ENCODE results near the gene FADD. TPM values are rescaled to one million over a fixed set of nuclear protein-coding genes. Genes with fewer than 3 reads are reported as not detected.

The FADD gene
- total RNA-seq, 1 donor from 2014 or later = 23.0 TPM

DNA sequence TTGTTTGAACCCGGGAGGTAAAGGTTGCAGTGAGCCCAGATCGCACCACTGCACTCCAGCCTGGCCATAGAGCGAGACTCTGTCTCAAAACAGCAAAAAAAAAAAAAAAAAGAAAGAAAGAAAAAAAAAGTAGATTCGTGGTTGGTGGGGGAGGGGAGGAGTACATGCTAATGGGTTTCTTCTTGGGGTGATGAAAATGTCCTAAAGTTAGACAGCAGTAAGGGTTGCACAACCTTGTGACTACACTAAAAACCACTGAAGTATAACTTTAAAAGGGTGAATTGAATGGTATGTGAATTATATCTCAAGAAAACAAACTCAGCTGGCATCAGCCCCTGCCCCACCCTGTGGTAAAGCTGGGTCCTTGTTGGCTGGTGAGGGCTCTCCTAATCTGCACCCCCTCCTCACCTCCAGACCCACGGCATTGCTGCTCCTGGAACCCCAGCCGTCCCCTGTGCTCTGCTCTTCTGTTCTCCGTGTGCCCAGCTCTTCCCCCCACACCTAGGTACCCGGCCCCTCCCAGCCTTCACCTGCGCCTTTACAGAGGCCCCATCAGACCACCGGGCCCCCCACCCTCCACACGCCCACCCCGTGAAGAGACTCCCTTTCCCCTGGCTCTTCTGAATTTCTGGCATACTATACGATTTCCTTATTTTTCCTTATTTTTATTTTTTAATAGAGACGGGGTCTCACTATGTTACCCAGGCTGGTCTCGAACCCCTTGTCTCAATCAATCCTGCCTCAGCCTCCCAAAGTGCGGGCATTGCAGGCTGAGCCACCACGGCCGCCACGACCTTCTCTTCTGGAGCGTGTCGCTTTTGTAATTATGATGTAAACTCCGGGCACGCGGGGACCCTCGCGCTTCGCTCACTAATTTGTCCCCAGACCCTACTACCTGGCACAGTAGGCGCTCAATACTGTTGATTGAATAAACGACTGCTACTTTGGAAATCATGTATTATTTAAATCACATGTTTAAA, 924 bp upstream of the FADD start:
- Histone ChIP-seq H3K9me3 (no peaks in the 10 kb centered on the region), H3K4me1 (peaks cover 20% of the 10 kb centered on the region), H3K4me3 (peak overlapping the region; percentile 94), H3K27me3 (ENCODE audit: low read depth) (no peaks in the 10 kb centered on the region), H3K36me3 (peaks cover 15% of the 10 kb centered on the region), H3K27ac (peak overlapping the region; percentile 95)
- peak; percentile 49 for DNase-seq
- TF ChIP-seq CTCF (IDR thresholded peaks at IDR 0.05) = no peak
- intact Hi-C loops (cut with DNase I) = no loop called here
- no peak for ATAC-seq

DNA sequence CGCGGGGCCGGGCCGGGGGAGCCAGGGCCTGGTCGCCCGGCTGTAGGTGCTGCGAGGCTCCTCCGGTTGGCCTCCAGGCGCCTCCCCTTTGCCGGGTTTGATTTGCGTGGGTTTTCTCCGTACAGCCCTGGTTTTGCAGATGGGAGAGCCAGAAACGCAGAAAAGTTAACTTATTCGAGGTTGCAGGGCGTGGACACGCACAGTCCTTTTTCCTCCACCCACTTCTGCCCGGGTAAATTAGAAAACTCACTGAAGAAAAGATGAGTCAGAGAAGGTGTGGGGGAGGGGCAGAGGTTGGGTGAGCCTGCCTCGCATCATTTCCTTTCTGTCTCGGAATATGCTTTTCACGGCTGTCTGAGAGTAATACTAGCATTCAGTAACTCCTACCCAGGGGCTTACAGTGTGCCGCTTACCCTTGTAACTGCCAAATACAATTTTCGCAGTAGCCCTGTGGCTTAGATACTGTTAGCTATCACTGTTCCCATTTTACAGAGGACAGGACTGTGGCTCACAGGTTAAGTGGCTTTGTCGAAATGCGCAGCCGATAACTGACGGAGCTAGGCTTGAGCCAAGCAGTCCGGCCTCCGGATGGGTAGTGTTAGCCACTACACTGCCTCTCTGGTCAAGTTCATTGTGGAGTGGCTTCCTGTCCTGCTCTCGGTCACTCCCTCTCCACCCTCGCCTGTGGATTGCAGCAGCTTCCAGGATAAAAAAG, 812 bp downstream of the FADD start:
- Histone ChIP-seq H3K36me3 (peaks cover 32% of the 10 kb centered on the region), H3K27me3 (ENCODE audit: low read depth) (no peaks in the 10 kb centered on the region), H3K4me3 (peak overlapping the region; percentile 94), H3K4me1 (peaks cover 20% of the 10 kb centered on the region), H3K9me3 (no peaks in the 10 kb centered on the region), H3K27ac (peak overlapping the region; percentile 95)
- DNase-seq = peak; percentile 59
- no peak for TF ChIP-seq CTCF (IDR thresholded peaks at IDR 0.05)
- intact Hi-C loops (cut with DNase I) = no loop called here
- peak; percentile 62 to 79 for ATAC-seq

DNA sequence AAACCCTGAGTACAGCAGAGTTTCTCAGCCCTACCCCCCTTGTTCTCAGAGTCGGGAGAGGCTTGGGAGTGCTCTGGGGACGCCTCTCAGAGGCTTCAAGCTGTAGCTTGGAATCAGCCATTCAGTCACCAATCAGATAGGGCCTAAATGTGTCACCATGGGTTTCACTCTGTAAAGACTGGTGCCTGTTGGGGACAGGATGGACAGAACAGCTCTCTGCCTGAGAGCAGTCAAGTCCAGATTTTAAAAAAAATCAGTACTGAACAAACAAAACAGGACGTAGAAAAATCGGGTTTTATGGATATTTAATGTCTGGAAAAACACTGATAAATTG, 1.3 kb downstream of the FADD start:
- ATAC-seq (no peak), DNase-seq (no peak)
- H3K4me3 ChIP-seq = peak overlapping the region; percentile 94
- no peaks in the 10 kb centered on the region for H3K9me3 ChIP-seq
- peak overlapping the region; percentile 95 for H3K27ac ChIP-seq
- H3K27me3 ChIP-seq (ENCODE audit: low read depth) = no peaks in the 10 kb centered on the region
- peaks cover 38% of the 10 kb centered on the region for H3K36me3 ChIP-seq
- intact Hi-C loops (cut with DNase I) = no loop called here
- peaks cover 20% of the 10 kb centered on the region for H3K4me1 ChIP-seq
- TF ChIP-seq CTCF (IDR thresholded peaks at IDR 0.05) = no peak

GRCh38 chr11:70205049-70205725, 2.1 kb downstream of the FADD start:
- intact Hi-C loops (cut with DNase I) = no loop called here
- DNase-seq (no peak), ATAC-seq (no peak)
- no peaks in the 10 kb centered on the region for H3K9me3 ChIP-seq
- peaks cover 20% of the 10 kb centered on the region for H3K4me1 ChIP-seq
- peak overlapping the region; percentile 95 for H3K27ac ChIP-seq
- H3K4me3 ChIP-seq = peak overlapping the region; percentile 94
- peaks cover 39% of the 10 kb centered on the region for H3K36me3 ChIP-seq
- no peaks in the 10 kb centered on the region for H3K27me3 ChIP-seq (ENCODE audit: low read depth)
- no peak for TF ChIP-seq CTCF (IDR thresholded peaks at IDR 0.05)

DNA sequence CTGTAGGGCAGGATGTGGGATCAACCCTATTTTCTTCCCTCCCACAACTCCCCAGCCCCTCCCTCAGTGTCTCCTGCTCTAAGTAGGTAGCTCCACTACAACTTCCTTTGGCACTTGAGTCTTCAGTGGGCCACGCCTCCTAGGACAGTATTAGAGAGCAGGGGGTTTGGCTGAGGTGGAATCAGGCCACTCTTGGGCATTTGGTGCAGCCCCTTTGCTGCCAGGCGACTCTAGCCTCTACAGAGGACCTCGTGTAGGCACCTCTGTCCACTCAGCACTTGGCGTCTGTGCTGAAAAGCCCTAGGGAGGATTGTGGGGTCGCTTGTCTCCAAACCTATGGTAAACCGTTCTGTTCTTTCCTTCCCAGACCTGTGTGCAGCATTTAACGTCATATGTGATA, 2.7 kb downstream of the FADD start:
- H3K27me3 ChIP-seq (ENCODE audit: low read depth) = no peaks in the 10 kb centered on the region
- DNase-seq (no peak), ATAC-seq (no peak)
- H3K4me3 ChIP-seq = no peak overlapping the region
- peaks cover 39% of the 10 kb centered on the region for H3K36me3 ChIP-seq
- intact Hi-C loops (cut with DNase I) = no loop called here
- no peak for TF ChIP-seq CTCF (IDR thresholded peaks at IDR 0.05)
- no peak overlapping the region for H3K27ac ChIP-seq
- H3K9me3 ChIP-seq = no peaks in the 10 kb centered on the region
- H3K4me1 ChIP-seq = peaks cover 20% of the 10 kb centered on the region

Data from lower lobe of right lung (tissue), 2 donors.